HG03196 (cell line): Measurements from ENCODE around the gene GSK3B.
A peak's percentile ranks its signal among the peaks of the same experiment; 100 is the strongest.

Source experiments
- ATAC-seq: cut with Tn5 transposase; IDR thresholded peaks from one replicate; pipeline ENCODE4 v1.9.1; 2021; ENCODE audit not compliant: unreplicated experiment

The GSK3B gene

GRCh38 chr3:119831022-119831421, 263.2 kb downstream of the GSK3B start:
- no peak for ATAC-seq

DNA sequence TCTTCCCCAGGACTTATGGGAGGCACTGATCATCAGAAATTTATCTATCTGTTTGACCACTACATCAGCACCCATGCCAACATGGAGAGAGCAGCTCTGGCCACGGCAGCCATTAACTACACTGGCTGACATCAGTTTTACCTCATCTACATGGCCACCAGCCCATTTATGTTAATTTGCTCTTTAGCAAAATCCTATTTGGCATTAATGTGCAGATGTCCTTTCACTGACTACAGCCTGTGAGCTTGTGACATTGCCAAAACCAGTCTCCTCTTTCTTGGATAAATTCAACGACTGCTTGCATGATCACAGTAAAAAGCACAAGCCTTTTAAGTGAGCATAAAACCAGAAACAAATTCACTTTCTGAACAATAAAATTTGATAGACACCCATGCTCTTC, 264.8 kb downstream of the GSK3B start:
- no peak for ATAC-seq

DNA sequence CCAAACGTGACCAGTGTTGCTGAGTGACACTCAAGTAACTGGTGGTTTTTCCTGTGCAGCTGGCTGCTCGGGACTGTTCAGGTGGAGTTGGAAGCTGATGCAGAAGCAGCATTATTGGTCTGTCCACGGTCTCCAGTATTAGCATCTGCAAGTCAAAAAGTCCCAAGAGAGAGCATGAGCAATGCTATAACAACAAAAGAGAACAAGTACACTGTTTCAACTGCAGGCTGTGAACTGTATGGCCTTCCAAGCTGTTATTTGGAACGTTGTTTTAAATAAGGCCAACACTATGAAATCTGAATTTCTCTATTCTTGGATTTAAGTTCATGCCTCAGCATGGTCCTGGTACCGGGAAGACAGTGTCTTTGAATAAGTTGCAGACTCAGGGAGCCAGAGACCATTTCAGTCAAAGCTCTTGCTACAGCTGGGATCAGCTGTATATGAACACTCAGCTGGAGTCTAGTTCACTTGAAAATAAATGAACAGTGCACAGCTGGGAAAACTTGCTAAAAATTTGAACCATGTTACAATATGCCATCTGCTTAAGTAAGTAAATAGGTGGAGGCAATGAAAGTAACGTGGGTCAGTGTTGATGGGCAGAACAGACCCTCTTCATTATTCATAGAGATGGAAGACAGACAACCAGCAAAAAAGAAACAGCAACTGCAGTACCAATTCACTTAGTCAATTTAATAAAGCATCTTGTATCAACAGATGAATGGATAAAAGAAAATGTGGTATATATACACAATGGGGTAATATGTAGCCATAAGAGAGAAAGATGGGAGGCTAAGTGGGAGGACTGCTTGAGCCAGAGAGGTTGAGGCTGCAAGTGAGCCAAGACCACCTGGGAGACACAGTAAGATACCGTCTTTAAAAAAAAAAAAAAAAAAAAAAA, 267.3 kb downstream of the GSK3B start:
- no peak for ATAC-seq

- ATAC-seq: no peak
Measured at GRCh38 chr3:119825820-119826219, 268.4 kb downstream of the GSK3B start.

- no peak for ATAC-seq
Measured at GRCh38 chr3:119819806-119820205, 274.4 kb downstream of the GSK3B start.

- no peak for ATAC-seq
Measured at GRCh38 chr3:119818937-119819336, 275.3 kb downstream of the GSK3B start.

GRCh38 chr3:119817583-119818363, 276.5 kb downstream of the GSK3B start:
- ATAC-seq: no peak

DNA sequence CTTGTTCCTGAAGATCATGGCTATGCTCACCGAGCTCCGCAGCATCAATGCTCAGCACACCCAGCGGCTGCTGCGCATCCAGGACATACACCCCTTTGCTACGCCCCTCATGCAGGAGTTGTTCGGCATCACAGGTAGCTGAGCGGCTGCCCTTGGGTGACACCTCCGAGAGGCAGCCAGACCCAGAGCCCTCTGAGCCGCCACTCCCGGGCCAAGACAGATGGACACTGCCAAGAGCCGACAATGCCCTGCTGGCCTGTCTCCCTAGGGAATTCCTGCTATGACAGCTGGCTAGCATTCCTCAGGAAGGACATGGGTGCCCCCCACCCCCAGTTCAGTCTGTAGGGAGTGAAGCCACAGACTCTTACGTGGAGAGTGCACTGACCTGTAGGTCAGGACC, 277.2 kb downstream of the GSK3B start:
- ATAC-seq: no peak

- no peak for ATAC-seq
Measured at GRCh38 chr3:119815716-119816115, 278.5 kb downstream of the GSK3B start.

GRCh38 chr3:119812491-119813058, 281.7 kb downstream of the GSK3B start:
- no peak for ATAC-seq

DNA sequence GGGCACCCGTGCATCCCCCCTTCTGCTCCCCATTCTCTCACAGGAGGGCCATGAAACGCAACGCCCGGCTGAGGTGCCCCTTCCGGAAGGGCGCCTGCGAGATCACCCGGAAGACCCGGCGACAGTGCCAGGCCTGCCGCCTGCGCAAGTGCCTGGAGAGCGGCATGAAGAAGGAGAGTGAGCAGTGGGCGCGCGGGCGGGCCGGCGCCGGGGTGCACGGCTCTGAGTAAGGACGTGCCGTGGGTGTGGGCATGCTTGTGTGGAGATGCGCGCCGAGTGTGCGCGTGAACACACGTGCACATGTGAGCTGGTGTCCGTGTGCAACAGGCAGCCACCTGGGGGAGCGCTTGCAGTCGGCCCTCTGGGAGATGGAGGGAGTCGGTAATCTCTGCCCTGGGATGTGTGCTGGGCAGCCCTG, 284.2 kb downstream of the GSK3B start:
- ATAC-seq: peak; percentile 65

GRCh38 chr3:119809249-119810017, 284.8 kb downstream of the GSK3B start:
- ATAC-seq: peak; percentile 35

- no peak for ATAC-seq
Measured at GRCh38 chr3:119808843-119809242, 285.4 kb downstream of the GSK3B start.

DNA sequence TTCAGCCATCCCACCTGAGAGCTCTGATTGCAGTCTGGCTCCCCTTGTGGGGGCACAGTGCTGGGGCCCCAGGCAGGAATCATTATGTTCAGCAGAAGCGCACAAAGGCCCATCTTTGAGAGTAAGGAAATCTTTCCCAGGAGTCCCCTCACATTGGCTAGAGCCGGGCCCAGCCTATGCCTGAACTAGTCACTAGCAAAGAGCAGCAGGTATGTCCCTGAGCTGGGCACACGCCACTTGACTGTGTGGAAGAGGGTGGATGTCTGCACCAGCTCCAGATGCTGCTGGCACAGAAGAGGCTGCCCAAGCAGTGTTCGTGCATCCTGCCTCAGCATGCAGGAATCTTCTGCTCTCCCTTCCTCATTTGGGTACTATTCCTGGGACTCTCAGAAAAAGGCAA, 286.0 kb downstream of the GSK3B start:
- ATAC-seq: no peak

GRCh38 chr3:119800844-119801243, 293.4 kb downstream of the GSK3B start:
- no peak for ATAC-seq

DNA sequence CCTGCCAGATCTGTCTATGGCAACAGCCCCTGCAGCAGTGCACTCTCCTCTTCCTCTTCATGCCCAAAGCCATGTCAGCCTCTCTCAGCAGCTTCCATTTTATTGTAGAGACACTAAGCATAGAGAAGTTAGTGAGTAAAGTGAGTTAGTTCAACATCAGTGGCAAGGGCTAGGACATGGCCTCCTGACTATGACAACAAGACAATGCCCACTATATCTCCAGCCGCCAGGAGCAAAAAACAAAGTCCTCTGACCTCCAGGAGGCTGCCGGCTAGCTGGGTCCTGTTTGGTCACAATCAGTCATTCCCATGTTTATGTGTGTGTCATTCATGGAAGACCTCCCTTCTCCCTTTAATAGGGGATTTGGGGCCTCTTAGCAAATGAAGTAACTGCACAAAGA, 297.5 kb downstream of the GSK3B start:
- no peak for ATAC-seq

GRCh38 chr3:119796368-119796767, 297.9 kb downstream of the GSK3B start:
- ATAC-seq: no peak

GRCh38 chr3:119795849-119796248, 298.4 kb downstream of the GSK3B start:
- no peak for ATAC-seq

- no peak for ATAC-seq
Measured at GRCh38 chr3:119794971-119795612, 299.2 kb downstream of the GSK3B start.

- ATAC-seq: no peak
Measured at GRCh38 chr3:119794401-119794800, 299.8 kb downstream of the GSK3B start.

DNA sequence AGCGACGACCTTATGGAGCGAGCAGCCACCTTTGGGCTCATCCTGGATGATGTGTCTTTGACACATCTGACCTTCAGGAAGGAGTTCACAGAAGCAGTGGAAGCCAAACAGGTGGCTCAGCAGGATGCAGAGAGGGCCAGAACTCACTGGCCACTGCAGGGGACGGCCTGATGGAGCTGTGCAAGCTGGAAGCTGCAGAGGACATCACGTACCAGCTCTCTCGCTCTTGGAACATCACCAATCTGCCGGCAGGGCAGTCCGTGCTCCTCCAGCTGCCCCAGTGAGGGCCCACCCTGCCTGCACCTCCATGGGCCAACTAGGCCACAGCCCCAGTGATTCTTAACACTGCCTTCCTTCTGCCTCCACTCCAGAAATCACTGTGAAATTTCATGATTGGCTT, 302.0 kb downstream of the GSK3B start:
- no peak for ATAC-seq
